ENCODE measurements around the gene DDX6.

The DDX6 gene

DNA sequence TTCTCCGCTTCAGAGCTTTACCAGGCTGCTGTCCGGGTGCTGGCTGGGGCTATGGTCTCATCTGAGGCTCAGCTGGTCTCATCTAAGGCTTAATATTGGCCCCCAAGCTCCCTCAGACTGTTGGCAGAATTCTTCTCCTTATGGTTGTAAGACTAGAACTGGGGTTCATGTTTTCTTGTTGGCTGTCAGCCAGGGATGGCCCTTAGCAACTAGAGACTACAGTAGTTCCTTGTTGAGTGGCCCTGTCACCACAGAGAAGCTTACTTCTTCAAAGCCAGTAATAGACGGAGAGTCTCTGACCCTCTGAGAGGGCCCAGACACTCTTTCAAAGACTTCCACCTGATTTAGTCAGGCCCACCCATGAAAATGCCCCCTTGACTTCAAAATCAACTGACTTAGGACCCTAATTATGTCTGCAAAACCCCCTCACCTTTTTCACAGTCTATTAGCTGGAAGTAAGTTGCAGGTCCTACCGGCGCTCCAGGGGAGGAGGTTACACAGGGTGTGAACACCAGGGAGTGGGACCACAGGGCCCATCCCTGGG lies 87.3 kb downstream of the DDX6 start:
- TF ChIP-seq CTCF (conservative IDR thresholded peaks at IDR 0.05; ENCODE audit: low read depth, low read length), result no peak
- no peak for DNase-seq (ENCODE audit: low read depth)

DNA sequence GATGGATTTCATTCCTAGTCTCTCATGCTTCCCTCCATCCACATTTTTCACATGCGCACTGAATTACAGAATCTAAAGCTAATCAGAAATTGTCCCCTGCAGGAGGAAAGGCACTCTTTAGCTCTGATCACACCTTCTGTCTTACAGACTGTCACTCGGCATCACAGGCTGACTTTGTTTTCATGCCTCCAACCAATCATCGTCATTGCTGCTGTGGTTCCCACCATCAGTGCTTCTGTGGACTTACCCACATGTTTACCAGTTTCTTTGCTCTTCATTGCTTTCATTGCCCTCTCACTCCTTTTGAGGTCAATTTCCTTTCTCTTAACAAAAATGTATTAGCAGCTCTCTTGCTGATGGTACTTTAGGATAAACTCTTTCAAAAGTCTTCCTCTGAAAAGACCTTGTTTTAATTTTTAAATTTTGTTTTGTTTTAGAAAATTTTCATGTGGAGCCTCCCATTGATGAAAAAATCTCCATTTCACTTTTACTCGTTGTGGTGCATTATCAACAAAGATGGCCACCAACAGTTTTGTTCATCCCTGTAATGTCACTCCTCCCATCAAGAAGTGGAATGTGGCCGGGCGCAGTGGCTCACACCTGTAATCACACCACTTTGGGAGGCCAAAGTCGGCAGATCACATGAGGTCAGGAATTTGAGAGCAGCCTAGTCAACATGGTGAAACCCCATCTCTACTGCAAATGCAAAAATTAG lies 91.3 kb downstream of the DDX6 start:
- DNase-seq (ENCODE audit: low read depth), result no peak
- no peak overlapping the region for H3K4me3 ChIP-seq (ENCODE audit: low read depth, low read length)
- TF ChIP-seq CTCF (conservative IDR thresholded peaks at IDR 0.05; ENCODE audit: low read depth, low read length), result no peak

More for the DNA sequence above, 87.3 kb downstream of the DDX6 start:
- H3K4me3 ChIP-seq (ENCODE audit: low read depth, low read length), result no peak overlapping the region

Measured in choroid plexus epithelial cell (primary cell).